HepG2 (cell line): ENCODE data around the gene IDS. TPM values are rescaled to one million over a fixed set of nuclear protein-coding genes. Genes with fewer than 3 reads are reported as not detected.

Source experiments
- ATAC-seq: fragments of 200-7000 bp; cut with Tn5 transposase; 3 replicates; pipeline ENCODE4 v1.9.1; 2020; ENCODE audit warnings: mild to moderate bottlenecking, moderate library complexity
- BruUV-seq: library from RNA; stranded (reverse); fragments of 400-500 nt; replicated peaks from 2 replicates; lab custom pipeline; 2021; lab: Mats Ljungman, UMichigan
- CTCF ChIA-PET: fragments of 300-600 bp; formaldehyde crosslinking; extraction: SDS; loops from one replicate; lab custom pipeline; 2021; ENCODE audit warnings: low total read pairs, inconsistent platforms, low intra/inter-chr PET ratio; lab: Yijun Ruan, JAX
- POLR2A ChIA-PET: fragments of 350-600 bp; sonication (Branson Sonifier 250); formaldehyde crosslinking; loops from one replicate; lab custom pipeline; 2020; ENCODE audit warnings: antibody characterized with exemption, inconsistent platforms; lab: Yijun Ruan, JAX
- DNase-seq: peaks from one replicate; pipeline ENCODE4 v3.0.0-alpha.2; 2015; ENCODE audit warnings: low spot score
- FAIRE-seq: peaks from 3 replicates; lab custom pipeline; 2011; peaks lifted over from hg19 to GRCh38; lab: Jason Lieb, UNC
- H2AFZ ChIP-seq: one replicate; pipeline ENCODE4 v1.6.1; 2011; ENCODE audit warnings: low read length, inconsistent platforms
- H3K27ac ChIP-seq: fragments of 300-600 bp; 3 replicates; pipeline ENCODE4 v1.8.0; 2011; ENCODE audit warnings: mixed run types, mild to moderate bottlenecking, mixed read lengths, low read length, inconsistent platforms; ENCODE audit not compliant: insufficient read depth; ENCODE audit errors: extremely low read length
- H3K27me3 ChIP-seq, 2 experiments: fragments of 200-600 bp in 1 of 2; 2 replicates in 1 of 2; 3 replicates in 1 of 2; pipeline versions ENCODE4 v1.6.0 to v1.8.0; 2011; ENCODE audit warnings: low read length in 2 of 2, mild to moderate bottlenecking in 2 of 2, moderate library complexity in 2 of 2, inconsistent platforms in 1 of 2; ENCODE audit not compliant: insufficient read depth in 2 of 2, control insufficient read depth in 1 of 2
- H3K36me3 ChIP-seq, 2 experiments: fragments of 200-600 bp in 1 of 2; replicated peaks in 1 of 2; 2 replicates in 1 of 2; 3 replicates in 1 of 2; pipeline versions ENCODE4 v1.5.1 to v1.8.0; 2011; ENCODE audit warnings: low read length in 2 of 2, inconsistent platforms in 1 of 2; ENCODE audit not compliant: insufficient read depth in 2 of 2, control insufficient read depth in 1 of 2
- H3K4me1 ChIP-seq: 2 replicates; pipeline ENCODE4 v1.5.1; 2012; ENCODE audit warnings: low read length, inconsistent platforms; ENCODE audit not compliant: insufficient read depth
- H3K4me2 ChIP-seq: 2 replicates; pipeline ENCODE4 v1.6.0; 2011; ENCODE audit warnings: low read depth, low read length, inconsistent platforms
- H3K4me3 ChIP-seq, 3 experiments: fragments of 200-600 bp in 1 of 3; sonication (generic), shearing (Covaris generic) in 1 of 3; replicated peaks in 1 of 3; 2 replicates each; pipeline ENCODE4 v1.5.1; 2011 to 2016; ENCODE audit warnings: low read length in 3 of 3, inconsistent platforms in 2 of 3, low read depth in 2 of 3, mild to moderate bottlenecking in 2 of 3, control low read depth in 1 of 3, mixed read lengths in 1 of 3; ENCODE audit not compliant: insufficient read depth in 1 of 3
- H3K79me2 ChIP-seq: one replicate; pipeline ENCODE4 v1.6.1; 2011; ENCODE audit warnings: low read length, inconsistent platforms; ENCODE audit not compliant: insufficient read depth
- H3K9ac ChIP-seq: 2 replicates; pipeline ENCODE4 v1.6.0; 2011; ENCODE audit warnings: mild to moderate bottlenecking, low read depth, low read length, inconsistent platforms; ENCODE audit not compliant: insufficient read depth
- H3K9me3 ChIP-seq: 2 replicates; pipeline ENCODE4 v1.5.1; 2012; ENCODE audit warnings: mild to moderate bottlenecking, low read length
- H4K20me1 ChIP-seq: 2 replicates; pipeline ENCODE4 v1.6.0; 2011; ENCODE audit warnings: inconsistent platforms, mild to moderate bottlenecking, low read length, moderate library complexity; ENCODE audit not compliant: insufficient read depth
- CHD4 ChIP-seq: fragments of 200-600 bp; sonication (generic); IDR thresholded peaks from 2 replicates; pipeline ENCODE4 v1.7.0; 2017; ENCODE audit warnings: mild to moderate bottlenecking, low read length, borderline replicate concordance
- HOXA5 ChIP-seq: sonication (generic); formaldehyde crosslinking; IDR thresholded peaks from 2 replicates; pipeline ENCODE4 v1.4.0; 2020; ENCODE audit warnings: missing genetic modification reagents
- KLF13 ChIP-seq: sonication (generic); formaldehyde crosslinking; IDR thresholded peaks from 2 replicates; pipeline ENCODE4 v1.4.0; 2020; ENCODE audit warnings: mild to moderate bottlenecking, missing genetic modification reagents
- RBM22 ChIP-seq: fragments of 200-400 bp; formaldehyde crosslinking; optimal IDR thresholded peaks from 2 replicates; pipeline ENCODE3; 2017; ENCODE audit warnings: mild to moderate bottlenecking, low read length, moderate library complexity
- SCMH1 ChIP-seq: sonication (generic); formaldehyde crosslinking; IDR thresholded peaks from 2 replicates; pipeline ENCODE4 v1.9.0; 2021; ENCODE audit warnings: missing genetic modification reagents, mild to moderate bottlenecking, borderline replicate concordance
- ZBTB2 ChIP-seq: sonication (generic); formaldehyde crosslinking; IDR thresholded peaks from 2 replicates; pipeline ENCODE4 v1.8.0; 2022; ENCODE audit warnings: low read depth, missing genetic modification reagents
- ZBTB37 ChIP-seq: sonication (generic); formaldehyde crosslinking; IDR thresholded peaks from 2 replicates; pipeline ENCODE4 v1.4.0; 2020; ENCODE audit warnings: mild to moderate bottlenecking, missing genetic modification reagents
- ZBTB40 ChIP-seq, 2 experiments: fragments of 450-650 bp in 1 of 2; sonication (generic) in 1 of 2; formaldehyde crosslinking in 1 of 2; IDR thresholded peaks; 2 replicates each; pipeline versions ENCODE4 v1.6.1 to v1.8.0; 2016 to 2022; ENCODE audit warnings: antibody characterized with exemption in 1 of 2, mild to moderate bottlenecking in 1 of 2, missing genetic modification reagents in 1 of 2
- ZNF484 ChIP-seq: sonication (generic); formaldehyde crosslinking; IDR thresholded peaks from 2 replicates; pipeline ENCODE4 v1.5.1; 2020; ENCODE audit warnings: mild to moderate bottlenecking, low read depth, missing genetic modification reagents, borderline replicate concordance
- ZNF557 ChIP-seq: sonication (generic); formaldehyde crosslinking; IDR thresholded peaks from 2 replicates; pipeline ENCODE4 v1.4.0; 2020; ENCODE audit warnings: missing genetic modification reagents
- ZNF563 ChIP-seq: sonication (generic); formaldehyde crosslinking; IDR thresholded peaks from 2 replicates; pipeline ENCODE4 v1.8.0; 2022; ENCODE audit warnings: mild to moderate bottlenecking, moderate library complexity, missing genetic modification reagents
- WGBS: methylation state at CpG from one replicate; pipeline ENCODE4 v1.1.6; 2017; ENCODE audit warnings: low lambda C conversion rate; 5-methylcytosine and 5-hydroxymethylcytosine counted together
- in situ Hi-C: cut with HindIII; loops from 2 replicates; pipeline ENCODE4 v1.10.0; 2017; ENCODE audit warnings: low pct_unique_long_range_greater_than_20kb; ENCODE audit not compliant: extremely low pct_ligation_motif_present
- intact Hi-C: fragments of 100-400 bp; cut with micrococcal nuclease; formaldehyde crosslinking; loops from one replicate; pipeline ENCODE4 v1.10.0; 2022; ENCODE audit not compliant: unreplicated experiment
- polyA plus RNA-seq, 8 experiments: library from polyadenylated mRNA; depleted of rRNA in 3 of 8; stranded (reverse) in 7 of 8; unstranded in 1 of 8; fragments of >200 nt; fragmentation: Illumina TruSeq in 4 of 8; extraction: Trizol in 4 of 8; gene quantifications; 2 replicates each; pipeline versions ENCODE4 v1.2.1 to v1.2.3, GENCODE V29; 2011 to 2016; ENCODE audit warnings: low read depth in 4 of 8, missing spikeins in 1 of 8, mixed read lengths in 1 of 8; ENCODE audit not compliant: insufficient read depth in 1 of 8
- total RNA-seq, 5 experiments: library from RNA; depleted of rRNA; stranded (reverse); fragments of >200 nt; fragmentation: Illumina TruSeq; extraction: Trizol; gene quantifications; 2 replicates each; pipeline ENCODE4 v1.2.3, GENCODE V29; 2016; ENCODE audit warnings: low read depth in 1 of 5

IDS gene
- total and polyA plus RNA-seq, 2 of the 13 experiments (the other 11 are each of a cell fraction or from before 2014, with no cell fraction given): 2.2 to 11.9 TPM

GRCh38 chrX:149453906-149454822 lies 50.9 kb downstream of the IDS start:
- no peak overlapping the region for H2AFZ ChIP-seq
- H3K9ac ChIP-seq: no peak overlapping the region
- intact Hi-C loops: no loop called here
- POLR2A ChIA-PET: no interaction called here
- WGBS: 45% methylated on average over 6 of the region's 6 CpGs
- H3K27ac ChIP-seq: no peak overlapping the region
- no peak overlapping the region for H3K4me2 ChIP-seq
- H3K9me3 ChIP-seq: no peaks in the 10 kb centered on the region
- no peaks in the 10 kb centered on the region for H3K79me2 ChIP-seq
- DNase-seq (no peak), ATAC-seq (no peak), FAIRE-seq (no peak)
- H3K4me1 ChIP-seq: no peaks in the 10 kb centered on the region
- H3K36me3 ChIP-seq: no peaks in the 10 kb centered on the region
- no peak overlapping the region for H3K4me3 ChIP-seq
- BruUV-seq: no TSS peak
- CTCF ChIA-PET: no interaction called here
- in situ Hi-C loops: no loop called here
- no peaks in the 10 kb centered on the region for H3K27me3 ChIP-seq
- no peaks in the 10 kb centered on the region for H4K20me1 ChIP-seq
- TF ChIP-seq SCMH1 (no peak), KLF13 (CRISPR knock-in tag) (no peak), ZBTB37 (CRISPR knock-in tag) (no peak), ZBTB2 (CRISPR knock-in tag) (no peak), ZNF484 (no peak), CHD4 (no peak), HOXA5 (CRISPR knock-in tag) (no peak), RBM22 (no peak), ZBTB40 (IDR thresholded peaks at IDR 0.05) (no peak), ZBTB40 (CRISPR knock-in tag; IDR thresholded peaks at IDR 0.05) (no peak), ZNF557 (CRISPR knock-in tag) (no peak), ZNF563 (CRISPR knock-in tag) (no peak)
